ENCODE results near the gene PFDN1.

Gene PFDN1

GRCh38 chr5:140230373-140230772 is 72.5 kb downstream of the PFDN1 start:
- H3K4me3 ChIP-seq (ENCODE audit: low read depth, low read length) = no peak overlapping the region
- no peak for DNase-seq (ENCODE audit: low read depth, low spot score)
- ChIA-PET CTCF (interaction anchor here (0.9 to 34.6 kb wide), 5 partner anchors 12 to 130 kb away, joined by 3 to 1796 read pairs (median 4); partner anchors contain the start of genes HBEGF and SLC4A9), POLR2A (no interaction called here)
- no peak for TF ChIP-seq CTCF (IDR thresholded peaks at IDR 0.05; ENCODE audit: insufficient read depth, low read length, missing control alignments)

- POLR2A ChIA-PET = no interaction called here
- H3K4me3 ChIP-seq (ENCODE audit: low read depth, low read length) = no peak overlapping the region
- CTCF ChIA-PET = interaction anchor here (0.7 to 11.8 kb wide), 3 partner anchors 8 to 135 kb away, joined by 3 to 137 read pairs (median 3); no protein-coding TSS in a partner anchor
- no peak for DNase-seq (ENCODE audit: low read depth, low spot score)
- TF ChIP-seq CTCF (IDR thresholded peaks at IDR 0.05; ENCODE audit: insufficient read depth, low read length, missing control alignments) = no peak
These were observed 74.5 kb downstream of the PFDN1 start for GRCh38 chr5:140228364-140228837.

- no peak overlapping the region for H3K4me3 ChIP-seq (ENCODE audit: low read depth, low read length)
- DNase-seq (ENCODE audit: low read depth, low spot score) = no peak
- ChIA-PET CTCF (interaction anchor here (0.7 to 11.8 kb wide), 3 partner anchors 9 to 136 kb away, joined by 3 to 137 read pairs (median 4); no protein-coding TSS in a partner anchor), POLR2A (no interaction called here)
- TF ChIP-seq CTCF (IDR thresholded peaks at IDR 0.05; ENCODE audit: insufficient read depth, low read length, missing control alignments) = no peak
These were observed 75.9 kb downstream of the PFDN1 start for GRCh38 chr5:140227046-140227445.

GRCh38 chr5:140225396-140225795 is 77.5 kb downstream of the PFDN1 start:
- ChIA-PET CTCF (interaction anchor here (0.6 to 11.8 kb wide), 3 partner anchors 9 to 126 kb away, joined by 3 to 137 read pairs (median 6); no protein-coding TSS in a partner anchor), POLR2A (no interaction called here)
- no peak for DNase-seq (ENCODE audit: low read depth, low spot score)
- no peak overlapping the region for H3K4me3 ChIP-seq (ENCODE audit: low read depth, low read length)
- no peak for TF ChIP-seq CTCF (IDR thresholded peaks at IDR 0.05; ENCODE audit: insufficient read depth, low read length, missing control alignments)

GRCh38 chr5:140224658-140225057 is 78.2 kb downstream of the PFDN1 start:
- POLR2A ChIA-PET = interaction anchor here (1.5 kb wide), 2 partner anchors 98 to 122 kb away, joined by 3 to 4 read pairs; partner anchors contain the start of gene HBEGF
- no peak overlapping the region for H3K4me3 ChIP-seq (ENCODE audit: low read depth, low read length)
- no peak for DNase-seq (ENCODE audit: low read depth, low spot score)
- CTCF ChIA-PET = interaction anchor here (1.2 to 11.8 kb wide), 3 partner anchors 8 to 127 kb away, joined by 3 to 137 read pairs (median 9); no protein-coding TSS in a partner anchor
- TF ChIP-seq CTCF (IDR thresholded peaks at IDR 0.05; ENCODE audit: insufficient read depth, low read length, missing control alignments) = no peak

- CTCF ChIA-PET = interaction anchor here (0.7 to 11.8 kb wide), 5 partner anchors 7 to 140 kb away, joined by 3 to 137 read pairs (median 5); no protein-coding TSS in a partner anchor
- TF ChIP-seq CTCF (IDR thresholded peaks at IDR 0.05; ENCODE audit: insufficient read depth, low read length, missing control alignments) = no peak
These were observed 79.3 kb downstream of the PFDN1 start for GRCh38 chr5:140223567-140223966.

More at GRCh38 chr5:140223567-140223966, 79.3 kb downstream of the PFDN1 start:
- DNase-seq (ENCODE audit: low read depth, low spot score) = no peak
- POLR2A ChIA-PET = interaction anchor here (1.5 kb wide), 2 partner anchors 100 to 123 kb away, joined by 3 to 4 read pairs; partner anchors contain the start of gene HBEGF
- no peak overlapping the region for H3K4me3 ChIP-seq (ENCODE audit: low read depth, low read length)

Data from AG04449 (cell line).